Measurements from ENCODE around the gene FUT1.

- TF ChIP-seq CTCF (conservative IDR thresholded peaks at IDR 0.05; ENCODE audit: low read length) (no peak), EZH2phosphoT487 (IDR thresholded peaks at IDR 0.05; ENCODE audit: borderline replicate concordance, low read depth, low read length) (no peak)
Observed at GRCh38 chr19:48796298-48797083, 44.0 kb upstream of the FUT1 start.
